GM12801 (cell line): ENCODE measurements around the gene LANCL3.
"Not testable (repeated sequence)": the region's sequence is repeated elsewhere in the genome, so short reads cannot be mapped to it uniquely, and the experiment has no call there.

ENCODE experiments used
- CTCF ChIP-seq: IDR thresholded peaks from one replicate; pipeline ENCODE4 v1.5.1; 2011; ENCODE audit warnings: control low read depth; ENCODE audit not compliant: insufficient read length; ENCODE audit errors: extremely low read depth

The LANCL3 gene

GRCh38 chrX:37571426-37572107 lies at the start of gene LANCL3:
Gene LANCL3 (plus strand): TSS chrX:37571661. CDS start chrX:37571871, 210 bp downstream.
- not testable (repeated sequence) for TF ChIP-seq CTCF

GRCh38 chrX:37541991-37542390 lies 29.5 kb upstream of the LANCL3 start:
- TF ChIP-seq CTCF, result no peak

GRCh38 chrX:37542791-37543190 lies 28.7 kb upstream of the LANCL3 start:
- no peak for TF ChIP-seq CTCF

GRCh38 chrX:37543324-37543723 lies 28.1 kb upstream of the LANCL3 start:
- TF ChIP-seq CTCF, result no peak

- no peak for TF ChIP-seq CTCF
Measured at GRCh38 chrX:37545066-37545465, 26.4 kb upstream of the LANCL3 start.

GRCh38 chrX:37553476-37553875 lies 18.0 kb upstream of the LANCL3 start:
- TF ChIP-seq CTCF, result no peak

- no peak for TF ChIP-seq CTCF
Measured at GRCh38 chrX:37578045-37578444, 6.6 kb downstream of the LANCL3 start.
